SK-N-SH (cell line): ENCODE results near the gene FXYD2.

Experiments used
- CTCF ChIP-seq: fragments of 200-600 bp; sonication (generic); IDR thresholded peaks from 2 replicates; pipeline ENCODE4 v1.6.1; 2017; ENCODE audit warnings: antibody characterized with exemption, mild to moderate bottlenecking, moderate library complexity
- EP300 ChIP-seq, 2 experiments: IDR thresholded peaks; 2 replicates each; pipeline versions ENCODE4 v1.4.0 to v1.6.1; 2012; ENCODE audit warnings: borderline replicate concordance in 1 of 2, low read depth in 1 of 2, low read length in 1 of 2
- EZH2phosphoT487 ChIP-seq: fragments of 200-600 bp; sonication (generic); IDR thresholded peaks from 2 replicates; pipeline ENCODE4 v1.6.1; 2017; ENCODE audit warnings: low read depth, mixed run types, mild to moderate bottlenecking, antibody characterized with exemption, moderate library complexity, borderline replicate concordance
- FOXJ3 ChIP-seq: sonication (generic); formaldehyde crosslinking; IDR thresholded peaks from 2 replicates; pipeline ENCODE4 v1.5.1; 2020; ENCODE audit warnings: mild to moderate bottlenecking, missing genetic modification reagents
- GABPA ChIP-seq: IDR thresholded peaks from 2 replicates; pipeline ENCODE4 v1.4.0; 2012; ENCODE audit warnings: low read depth, mild to moderate bottlenecking
- JUND ChIP-seq: IDR thresholded peaks from 2 replicates; pipeline ENCODE4 v1.4.0; 2012
- MAX ChIP-seq: IDR thresholded peaks from 2 replicates; pipeline ENCODE4 v1.4.0; 2012; ENCODE audit warnings: low read depth
- RAD21 ChIP-seq: IDR thresholded peaks from 2 replicates; pipeline ENCODE4 v1.6.1; 2012; ENCODE audit warnings: mild to moderate bottlenecking, low read length
- SIN3A ChIP-seq: IDR thresholded peaks from 2 replicates; pipeline ENCODE4 v1.6.1; 2012; ENCODE audit warnings: low read depth, mild to moderate bottlenecking, low read length, moderate library complexity, borderline replicate concordance
- TCF12 ChIP-seq: IDR thresholded peaks from 2 replicates; pipeline ENCODE4 v1.4.0; 2012
- USF1 ChIP-seq: IDR thresholded peaks from 2 replicates; pipeline ENCODE4 v1.4.0; 2012; ENCODE audit warnings: low read depth, borderline replicate concordance
- USF2 ChIP-seq: fragments of 150-350 bp; IDR thresholded peaks from 2 replicates; pipeline ENCODE4 v1.6.1; 2017; ENCODE audit warnings: antibody characterized with exemption, low read length, low read depth, borderline replicate concordance
- YY1 ChIP-seq: IDR thresholded peaks from 2 replicates; pipeline ENCODE4 v1.4.0; 2012; ENCODE audit warnings: low read depth, mild to moderate bottlenecking

GRCh38 chr11:117782101-117782500, 42.4 kb downstream of the FXYD2 start:
- TF ChIP-seq CTCF (no peak), FOXJ3 (no peak), JUND (no peak), TCF12 (no peak), MAX (no peak), USF2 (no peak), GABPA (no peak), YY1 (no peak), SIN3A (no peak), EP300 (IDR thresholded peaks at IDR 0.05; ENCODE audit: borderline replicate concordance in 1 of 2, low read depth in 1 of 2, low read length in 1 of 2) (no peak), RAD21 (no peak), USF1 (no peak), EZH2phosphoT487 (no peak)
